Mesendoderm (in vitro differentiated cells): ENCODE results near the gene CEP152.

Source experiments
- DNase-seq: peaks from one replicate; pipeline ENCODE4 v3.0.0; 2013
- H2AK5ac ChIP-seq: 2 replicates; pipeline ENCODE4 v1.6.1; 2013; ENCODE audit warnings: low read length, inconsistent platforms
- H2BK120ac ChIP-seq: 2 replicates; pipeline ENCODE4 v1.6.1; 2013; ENCODE audit warnings: low read depth, mild to moderate bottlenecking, low read length, moderate library complexity, mixed read lengths
- H2BK15ac ChIP-seq: replicated peaks from 2 replicates; pipeline ENCODE4 v1.6.1; 2013; ENCODE audit warnings: low read depth, mild to moderate bottlenecking, moderate library complexity
- H2BK5ac ChIP-seq: 2 replicates; pipeline ENCODE4 v1.6.1; 2013; ENCODE audit warnings: low read length, inconsistent platforms
- H3K18ac ChIP-seq: 2 replicates; pipeline ENCODE4 v1.6.1; 2013; ENCODE audit warnings: mild to moderate bottlenecking, low read length, mixed read lengths
- H3K23ac ChIP-seq: one replicate; pipeline ENCODE4 v1.6.1; 2013; ENCODE audit warnings: low read length
- H3K27ac ChIP-seq: 2 replicates; pipeline ENCODE4 v1.5.1; 2013; ENCODE audit warnings: low read depth, mild to moderate bottlenecking, inconsistent platforms, low read length, moderate library complexity
- H3K27me3 ChIP-seq: 2 replicates; pipeline ENCODE4 v1.6.1; 2013; ENCODE audit warnings: low read length, control low read depth, mild to moderate bottlenecking, inconsistent platforms; ENCODE audit not compliant: insufficient read depth, poor library complexity
- H3K36me3 ChIP-seq: 2 replicates; pipeline ENCODE4 v1.6.1; 2013; ENCODE audit warnings: low read length, inconsistent platforms; ENCODE audit not compliant: control insufficient read depth, insufficient read depth
- H3K4ac ChIP-seq: one replicate; pipeline ENCODE4 v1.6.1; 2013; ENCODE audit warnings: low read depth, mild to moderate bottlenecking, low read length, moderate library complexity
- H3K4me1 ChIP-seq: 2 replicates; pipeline ENCODE4 v1.6.1; 2013; ENCODE audit warnings: low read depth, low read length, inconsistent platforms; ENCODE audit not compliant: control insufficient read depth
- H3K4me2 ChIP-seq: 2 replicates; pipeline ENCODE4 v1.6.1; 2013; ENCODE audit warnings: low read length
- H3K4me3 ChIP-seq: 2 replicates; pipeline ENCODE4 v1.5.1; 2013; ENCODE audit warnings: mild to moderate bottlenecking, low read length
- H3K56ac ChIP-seq: one replicate; pipeline ENCODE4 v1.6.1; 2013; ENCODE audit warnings: low read length
- H3K79me1 ChIP-seq: 2 replicates; pipeline ENCODE4 v1.6.1; 2013; ENCODE audit warnings: low read length, inconsistent platforms
- H3K79me2 ChIP-seq: 2 replicates; pipeline ENCODE4 v1.6.1; 2013; ENCODE audit warnings: mild to moderate bottlenecking, low read length; ENCODE audit not compliant: control insufficient read depth, insufficient read depth
- H3K9ac ChIP-seq: 2 replicates; pipeline ENCODE4 v1.6.1; 2013; ENCODE audit warnings: low read length, inconsistent platforms
- H4K5ac ChIP-seq: one replicate; pipeline ENCODE4 v1.6.1; 2013; ENCODE audit warnings: low read length
- H4K8ac ChIP-seq: one replicate; pipeline ENCODE4 v1.6.1; 2013; ENCODE audit warnings: low read depth, mild to moderate bottlenecking, control low read depth, low read length, moderate library complexity
- WGBS: extraction: QIAGEN DNeasy Blood & Tissue Kit; methylation state at CpG from one replicate; pipeline ENCODE4 v1.1.7; 2013; ENCODE audit warnings: low lambda C conversion rate, missing lambda C conversion rate; ENCODE audit not compliant: insufficient coverage; ENCODE audit errors: extremely low coverage; 5-methylcytosine and 5-hydroxymethylcytosine counted together

The CEP152 gene

DNA sequence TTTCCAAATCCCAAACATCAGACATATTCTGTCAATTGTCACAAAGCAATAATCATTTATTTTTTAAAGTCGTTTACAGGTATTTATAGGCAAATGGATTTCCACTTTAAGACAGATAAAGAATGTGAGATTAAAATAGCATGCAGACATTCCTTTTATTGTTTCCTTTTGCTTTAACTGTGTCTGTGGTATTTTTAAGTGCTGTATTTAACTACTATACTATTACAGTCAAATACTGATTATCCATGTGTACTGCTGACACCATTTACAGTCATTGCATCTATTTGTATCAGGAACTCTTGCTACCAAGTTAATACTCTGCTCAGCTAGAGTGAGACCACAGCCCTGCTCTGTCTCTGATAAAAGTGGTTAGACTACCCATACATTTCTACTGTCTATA is 12.8 kb upstream of the CEP152 start:
- Histone ChIP-seq H2BK5ac (no peak overlapping the region), H3K79me1 (no peaks in the 10 kb centered on the region), H3K18ac (no peak overlapping the region), H3K36me3 (no peaks in the 10 kb centered on the region), H3K4ac (no peak overlapping the region), H3K23ac (no peak overlapping the region), H3K79me2 (no peaks in the 10 kb centered on the region), H3K4me2 (no peak overlapping the region), H3K9ac (no peak overlapping the region), H2AK5ac (no peak overlapping the region), H4K5ac (no peak overlapping the region), H3K4me3 (no peak overlapping the region), H3K27me3 (no peaks in the 10 kb centered on the region), H4K8ac (no peak overlapping the region), H3K4me1 (no peaks in the 10 kb centered on the region), H2BK120ac (no peak overlapping the region), H2BK15ac (no peak overlapping the region), H3K56ac (no peak overlapping the region), H3K27ac (no peak overlapping the region)
- no peak for DNase-seq
- no CpG with 5 or more reads among the region's 1 CpG for WGBS

DNA sequence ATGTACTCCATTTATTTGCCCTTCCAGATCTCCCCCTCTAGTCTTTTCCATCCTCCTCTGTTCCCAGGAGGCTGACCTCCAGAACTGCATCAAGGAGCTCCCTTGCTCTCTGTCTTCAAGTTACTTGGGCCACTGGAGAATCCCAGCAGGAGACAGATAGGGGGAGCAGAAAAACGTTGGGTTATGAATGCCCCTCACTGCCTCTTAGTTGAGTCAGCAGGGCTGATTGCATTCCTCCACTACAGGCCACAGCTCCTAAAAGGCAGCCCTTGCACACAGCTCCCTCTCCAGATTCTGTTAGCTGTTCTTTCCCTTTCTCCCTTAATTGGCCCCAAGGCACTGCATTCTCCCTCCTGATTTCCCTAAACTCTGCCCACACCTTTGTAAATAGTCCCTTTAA is 12.4 kb upstream of the CEP152 start:
- no peak overlapping the region for H3K9ac ChIP-seq
- H3K23ac ChIP-seq = no peak overlapping the region
- H4K5ac ChIP-seq = no peak overlapping the region
- H3K79me1 ChIP-seq = no peaks in the 10 kb centered on the region
- no peak overlapping the region for H2BK120ac ChIP-seq
- no peak overlapping the region for H2BK5ac ChIP-seq
- no peak overlapping the region for H3K4ac ChIP-seq
- peak; percentile 89 for DNase-seq
- H2BK15ac ChIP-seq = no peak overlapping the region
- H3K27me3 ChIP-seq = no peaks in the 10 kb centered on the region
- H2AK5ac ChIP-seq = no peak overlapping the region
- WGBS = no CpG with 5 or more reads among the region's 1 CpG
- no peak overlapping the region for H3K18ac ChIP-seq
- no peaks in the 10 kb centered on the region for H3K79me2 ChIP-seq
- H4K8ac ChIP-seq = no peak overlapping the region
- H3K27ac ChIP-seq = no peak overlapping the region
- no peaks in the 10 kb centered on the region for H3K36me3 ChIP-seq
- H3K4me1 ChIP-seq = no peaks in the 10 kb centered on the region
- no peak overlapping the region for H3K56ac ChIP-seq
- H3K4me2 ChIP-seq = no peak overlapping the region
- no peak overlapping the region for H3K4me3 ChIP-seq

GRCh38 chr15:48814286-48814685 is 3.4 kb upstream of the CEP152 start:
- Histone ChIP-seq H3K56ac (no peak overlapping the region), H2BK120ac (no peak overlapping the region), H3K79me2 (no peaks in the 10 kb centered on the region), H3K23ac (no peak overlapping the region), H2BK15ac (no peak overlapping the region), H2BK5ac (no peak overlapping the region), H3K4me2 (no peak overlapping the region), H4K8ac (no peak overlapping the region), H4K5ac (no peak overlapping the region), H3K36me3 (no peaks in the 10 kb centered on the region), H2AK5ac (no peak overlapping the region), H3K4ac (no peak overlapping the region), H3K9ac (no peak overlapping the region), H3K4me1 (no peaks in the 10 kb centered on the region), H3K79me1 (peaks cover 3% of the 10 kb centered on the region), H3K27ac (no peak overlapping the region), H3K18ac (no peak overlapping the region), H3K4me3 (no peak overlapping the region), H3K27me3 (no peaks in the 10 kb centered on the region)
- WGBS = no CpG with 5 or more reads among the region's 2 CpGs
- no peak for DNase-seq

- no peak overlapping the region for H2BK15ac ChIP-seq
- H3K23ac ChIP-seq = no peak overlapping the region
- H3K36me3 ChIP-seq = no peaks in the 10 kb centered on the region
- H2BK120ac ChIP-seq = no peak overlapping the region
- DNase-seq = no peak
- H3K18ac ChIP-seq = no peak overlapping the region
- no peak overlapping the region for H2AK5ac ChIP-seq
- no peaks in the 10 kb centered on the region for H3K79me2 ChIP-seq
- no peak overlapping the region for H4K8ac ChIP-seq
- no CpG with 5 or more reads among the region's 25 CpGs for WGBS
- no peak overlapping the region for H4K5ac ChIP-seq
- H3K4ac ChIP-seq = no peak overlapping the region
- H3K4me1 ChIP-seq = no peaks in the 10 kb centered on the region
- peak overlapping the region; percentile 81 for H3K4me2 ChIP-seq
- H3K4me3 ChIP-seq = peak overlapping the region; percentile 56
- H3K27ac ChIP-seq = no peak overlapping the region
- H2BK5ac ChIP-seq = no peak overlapping the region
- H3K27me3 ChIP-seq = no peaks in the 10 kb centered on the region
- peak overlapping the region; percentile 57 for H3K56ac ChIP-seq
- H3K79me1 ChIP-seq = peaks cover 3% of the 10 kb centered on the region
- H3K9ac ChIP-seq = peak overlapping the region; percentile 54
Observed at GRCh38 chr15:48811325-48811958, 573 bp upstream of the CEP152 start.

- H3K4me1 ChIP-seq = no peaks in the 10 kb centered on the region
- no peak overlapping the region for H4K8ac ChIP-seq
- H2AK5ac ChIP-seq = no peak overlapping the region
- H3K23ac ChIP-seq = no peak overlapping the region
- no peak overlapping the region for H3K27ac ChIP-seq
- no peak overlapping the region for H2BK15ac ChIP-seq
- no peaks in the 10 kb centered on the region for H3K36me3 ChIP-seq
- H3K4me3 ChIP-seq = no peak overlapping the region
- H4K5ac ChIP-seq = no peak overlapping the region
- H2BK5ac ChIP-seq = no peak overlapping the region
- H3K9ac ChIP-seq = peak overlapping the region; percentile 7
- H3K79me2 ChIP-seq = peaks cover 3% of the 10 kb centered on the region
- no peak overlapping the region for H2BK120ac ChIP-seq
- H3K27me3 ChIP-seq = no peaks in the 10 kb centered on the region
- no peak overlapping the region for H3K18ac ChIP-seq
- WGBS = no CpG with 5 or more reads among the region's 2 CpGs
- H3K56ac ChIP-seq = peak overlapping the region; percentile 35
- H3K4ac ChIP-seq = no peak overlapping the region
- no peak overlapping the region for H3K4me2 ChIP-seq
- DNase-seq = peak; percentile 63
- H3K79me1 ChIP-seq = peaks cover 7% of the 10 kb centered on the region
Observed at GRCh38 chr15:48806151-48806550, 4.7 kb downstream of the CEP152 start.

- Histone ChIP-seq H3K27me3 (no peaks in the 10 kb centered on the region), H3K4ac (no peak overlapping the region), H2BK5ac (no peak overlapping the region), H3K4me1 (no peaks in the 10 kb centered on the region), H4K5ac (no peak overlapping the region), H3K79me1 (peaks cover 7% of the 10 kb centered on the region), H2AK5ac (no peak overlapping the region), H2BK120ac (no peak overlapping the region), H3K18ac (no peak overlapping the region), H3K79me2 (peaks cover 3% of the 10 kb centered on the region), H3K36me3 (no peaks in the 10 kb centered on the region), H3K56ac (no peak overlapping the region), H3K23ac (no peak overlapping the region), H4K8ac (no peak overlapping the region), H3K4me2 (no peak overlapping the region), H3K27ac (no peak overlapping the region), H3K9ac (no peak overlapping the region), H2BK15ac (no peak overlapping the region), H3K4me3 (no peak overlapping the region)
- no CpG with 5 or more reads among the region's 2 CpGs for WGBS
- DNase-seq = no peak
Observed at GRCh38 chr15:48805591-48805990, 5.3 kb downstream of the CEP152 start.
